ENCODE results near the gene CCNI.
A peak's percentile ranks its signal among the peaks of the same experiment; 100 is the strongest.

CCNI gene

GRCh38 chr4:77028246-77028645 is 47.5 kb downstream of the CCNI start:
- no peak for TF ChIP-seq CTCF (IDR thresholded peaks at IDR 0.05; ENCODE audit: insufficient read depth, low read depth, low read length, missing control alignments)
- DNase-seq (ENCODE audit: low read depth): no peak
- no peak overlapping the region for H3K4me3 ChIP-seq (ENCODE audit: low read depth, low read length)

- H3K4me3 ChIP-seq (ENCODE audit: low read depth, low read length): no peak overlapping the region
- no peak for TF ChIP-seq CTCF (IDR thresholded peaks at IDR 0.05; ENCODE audit: insufficient read depth, low read depth, low read length, missing control alignments)
- no peak for DNase-seq (ENCODE audit: low read depth)
These were observed 49.5 kb downstream of the CCNI start for GRCh38 chr4:77026322-77026704.

- TF ChIP-seq CTCF (IDR thresholded peaks at IDR 0.05; ENCODE audit: insufficient read depth, low read depth, low read length, missing control alignments): no peak
- H3K4me3 ChIP-seq (ENCODE audit: low read depth, low read length): no peak overlapping the region
- peak; percentile 49 for DNase-seq (ENCODE audit: low read depth)
These were observed 50.0 kb downstream of the CCNI start for GRCh38 chr4:77025643-77026321.

GRCh38 chr4:77023920-77024319 is 51.9 kb downstream of the CCNI start:
- TF ChIP-seq CTCF (IDR thresholded peaks at IDR 0.05; ENCODE audit: insufficient read depth, low read depth, low read length, missing control alignments): no peak
- DNase-seq (ENCODE audit: low read depth): no peak
- H3K4me3 ChIP-seq (ENCODE audit: low read depth, low read length): no peak overlapping the region

- H3K4me3 ChIP-seq (ENCODE audit: low read depth, low read length): no peak overlapping the region
- no peak for TF ChIP-seq CTCF (IDR thresholded peaks at IDR 0.05; ENCODE audit: insufficient read depth, low read depth, low read length, missing control alignments)
- DNase-seq (ENCODE audit: low read depth): no peak
These were observed 53.1 kb downstream of the CCNI start for GRCh38 chr4:77022560-77023179.

GRCh38 chr4:77021614-77022089 is 54.1 kb downstream of the CCNI start:
- no peak overlapping the region for H3K4me3 ChIP-seq (ENCODE audit: low read depth, low read length)
- no peak for TF ChIP-seq CTCF (IDR thresholded peaks at IDR 0.05; ENCODE audit: insufficient read depth, low read depth, low read length, missing control alignments)
- no peak for DNase-seq (ENCODE audit: low read depth)
